Activated CD8-positive, alpha-beta memory T cell treated with anti-CD3 and anti-CD28 coated beads, Interleukin-2, amount 50 U/mL, for 24 hours (primary cell): ENCODE results near the gene RFX4.

Experiments used
- DNase-seq: peaks from one replicate; pipeline ENCODE4 v3.0.0-alpha.2; 2020; ENCODE audit errors: extremely low read depth

RFX4 gene

DNA sequence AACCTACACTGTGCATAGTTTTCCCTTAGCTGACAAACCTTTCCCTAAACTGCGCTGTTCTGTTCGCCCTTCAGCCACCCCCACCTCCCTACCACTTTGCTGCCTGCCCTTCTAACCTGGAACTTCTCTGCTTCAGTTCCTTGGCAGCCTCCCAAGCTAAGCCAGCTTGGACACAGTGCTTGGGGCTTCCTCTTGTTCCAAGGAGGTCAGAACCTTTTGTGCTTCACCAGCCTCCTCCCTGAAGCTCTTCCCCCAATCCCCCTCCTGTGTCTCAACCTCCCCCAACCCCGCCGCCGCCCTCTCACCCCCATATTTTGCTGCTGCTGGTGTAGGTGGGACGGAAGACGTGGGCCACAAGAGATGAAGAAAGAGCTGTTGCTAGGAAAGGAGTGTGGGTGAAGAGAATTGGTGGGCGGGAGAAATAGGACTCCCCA lies 183.6 kb downstream of the RFX4 start:
- DNase-seq = no peak

- DNase-seq = no peak
Measured at GRCh38 chr12:106767206-106767605, 184.4 kb downstream of the RFX4 start.

- no peak for DNase-seq
Measured at GRCh38 chr12:106767954-106768822, 185.4 kb downstream of the RFX4 start.

- no peak for DNase-seq
Measured at GRCh38 chr12:106769078-106769477, 186.3 kb downstream of the RFX4 start.

- DNase-seq = no peak
Measured at GRCh38 chr12:106769546-106769945, 186.7 kb downstream of the RFX4 start.

- no peak for DNase-seq
Measured at GRCh38 chr12:106771425-106771824, 188.6 kb downstream of the RFX4 start.

GRCh38 chr12:106773286-106774004 lies 190.6 kb downstream of the RFX4 start:
- DNase-seq = no peak

GRCh38 chr12:106774005-106774807 lies 191.4 kb downstream of the RFX4 start, which contains the start of gene RIC8B:
RIC8B (plus strand) TSS chr12:106774682; CDS start chr12:106774746, 64 bp downstream.
- peak; percentile 66 for DNase-seq

DNA sequence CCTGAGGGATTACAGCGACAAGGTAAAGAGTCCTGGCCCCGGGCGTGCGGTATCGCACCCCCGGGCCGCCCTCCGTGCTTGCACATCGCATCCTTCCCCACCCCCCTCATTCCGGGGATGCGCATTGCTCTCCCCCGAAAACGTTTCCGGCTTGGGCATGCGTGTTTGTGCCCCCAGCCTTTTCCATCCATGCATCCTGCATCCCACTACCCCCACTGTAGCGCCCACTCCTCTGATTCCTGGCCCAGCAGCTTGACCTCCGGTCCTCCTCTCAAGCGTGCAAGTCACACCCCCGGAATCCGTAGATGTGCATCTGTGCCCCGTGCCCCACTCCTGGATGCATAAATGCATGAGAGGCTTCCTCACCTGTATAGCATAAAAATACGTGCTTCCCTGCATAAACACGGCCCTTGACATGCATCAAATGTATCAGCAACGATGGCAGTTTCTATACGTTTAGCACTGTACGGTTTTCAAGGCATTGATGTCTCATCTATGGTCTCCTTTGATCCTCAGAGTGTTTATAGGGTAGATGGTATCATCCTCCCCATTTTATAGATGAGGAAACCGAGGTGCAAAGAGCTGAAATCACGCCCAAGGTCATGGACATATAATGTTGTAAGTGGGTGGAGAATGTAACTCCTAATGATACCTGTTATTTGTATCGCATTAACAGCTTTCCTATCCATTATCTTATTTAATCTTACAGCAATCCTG lies 192.2 kb downstream of the RFX4 start:
- no peak for DNase-seq

DNA sequence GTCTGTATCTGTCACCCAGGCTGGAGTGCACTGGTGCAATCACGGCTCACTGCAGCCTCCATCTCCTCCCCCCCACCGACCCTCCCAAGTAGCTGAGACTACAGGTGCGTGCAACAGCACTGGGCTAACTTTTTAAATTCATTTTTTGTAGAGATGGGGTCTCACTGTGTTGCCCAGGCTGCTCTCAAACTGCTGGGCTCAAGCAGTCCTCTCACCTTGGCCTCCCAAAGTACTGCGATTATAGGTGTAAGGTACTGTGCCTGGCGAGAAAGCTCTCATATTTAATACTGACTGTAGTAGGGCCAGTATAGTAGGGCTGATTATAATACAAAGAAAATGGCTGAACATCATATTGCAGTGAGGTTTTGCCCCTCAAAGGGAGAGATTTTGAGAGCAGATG lies 194.1 kb downstream of the RFX4 start:
- no peak for DNase-seq

- no peak for DNase-seq
Measured at GRCh38 chr12:106780010-106780631, 197.3 kb downstream of the RFX4 start.

- DNase-seq = no peak
Measured at GRCh38 chr12:106782619-106783018, 199.8 kb downstream of the RFX4 start.

- DNase-seq = no peak
Measured at GRCh38 chr12:106783515-106783914, 200.7 kb downstream of the RFX4 start.

DNA sequence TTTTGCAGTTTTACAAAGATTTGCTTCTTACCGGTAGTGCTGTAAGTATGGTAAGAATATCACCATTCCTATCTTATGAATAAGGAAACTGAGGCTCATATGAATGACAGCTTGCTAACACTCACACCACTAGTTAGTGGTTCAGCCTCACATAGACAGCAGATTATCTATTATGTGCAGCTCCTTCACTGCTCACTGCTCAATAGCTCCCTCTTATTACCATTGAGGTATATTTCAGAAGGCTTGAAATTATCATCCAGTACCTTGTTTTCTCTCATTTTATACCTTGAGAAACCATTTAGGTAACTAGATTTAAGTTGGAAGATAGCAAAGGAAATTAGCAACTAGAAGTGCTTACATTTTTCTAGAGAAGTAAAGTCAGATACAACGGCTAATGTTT lies 207.2 kb downstream of the RFX4 start:
- no peak for DNase-seq

DNA sequence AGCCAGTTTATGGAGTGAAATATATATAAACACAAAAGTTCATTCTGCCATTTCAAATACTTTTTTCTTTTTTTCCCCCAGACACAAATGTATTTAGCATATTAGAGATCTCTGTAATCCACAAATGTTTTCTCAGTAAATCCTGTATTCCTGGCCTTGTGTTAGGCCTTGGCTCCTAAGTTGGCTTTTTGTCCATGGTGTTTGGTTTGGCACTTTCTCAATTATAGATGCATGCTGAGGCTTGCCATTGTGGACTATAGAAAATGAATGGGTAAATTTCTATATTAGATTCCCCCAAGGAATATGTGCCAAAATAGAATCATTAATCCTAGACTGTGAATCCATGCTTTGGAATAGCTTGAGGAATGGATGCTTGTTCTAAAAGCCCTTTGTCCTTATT lies 208.7 kb downstream of the RFX4 start:
- no peak for DNase-seq

DNA sequence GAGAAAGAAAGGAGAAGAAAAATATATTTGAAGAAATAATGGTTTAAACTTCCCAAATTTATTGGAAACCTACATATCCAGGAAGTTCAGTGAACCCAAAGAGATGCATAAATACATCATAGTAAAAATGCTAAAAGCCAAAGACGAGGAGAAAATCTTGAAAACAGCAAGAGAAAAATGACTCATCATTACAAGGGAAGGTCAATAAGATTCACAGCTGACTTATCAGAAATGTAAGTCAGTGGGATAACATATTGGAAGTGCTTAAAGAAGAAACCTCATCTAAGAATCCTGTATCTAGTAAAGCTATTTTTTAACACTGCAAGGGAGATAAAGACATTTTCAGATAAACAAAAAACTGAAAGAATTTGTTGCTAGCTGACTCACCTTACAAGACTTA lies 211.6 kb downstream of the RFX4 start:
- no peak for DNase-seq

GRCh38 chr12:106801167-106801708 lies 218.4 kb downstream of the RFX4 start:
- DNase-seq = no peak

DNA sequence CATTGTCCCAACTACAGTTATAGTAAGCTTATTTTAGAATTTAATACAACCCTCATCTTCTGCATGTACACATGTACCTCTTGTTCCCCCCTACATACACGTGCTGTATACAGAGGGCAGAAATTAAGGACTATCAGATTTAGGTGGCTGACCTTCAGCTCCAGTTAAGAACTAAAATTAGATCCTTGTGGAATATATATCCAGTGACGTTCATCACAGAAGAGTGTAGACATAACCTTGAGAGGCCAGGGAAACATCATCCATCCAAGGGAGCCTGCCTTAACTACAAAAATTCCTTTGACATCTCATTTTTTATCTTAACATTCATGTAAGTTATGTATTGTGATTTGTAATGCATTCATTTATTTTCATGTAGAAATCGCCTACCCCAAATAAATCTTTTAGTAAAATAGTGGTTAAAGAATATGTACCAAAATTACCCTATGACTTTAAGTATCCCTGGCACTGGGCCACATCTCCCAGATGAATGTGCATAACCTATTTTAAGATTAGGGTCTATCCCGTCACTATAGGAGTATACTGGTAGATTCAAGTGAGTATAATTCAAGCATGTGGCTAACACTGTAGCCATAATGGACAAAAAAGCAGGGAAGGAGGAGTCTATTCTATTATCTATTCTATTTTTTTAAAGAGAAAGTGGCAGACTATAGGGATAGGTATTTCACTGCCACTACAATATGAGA lies 219.2 kb downstream of the RFX4 start:
- no peak for DNase-seq

GRCh38 chr12:106804668-106805067 lies 221.9 kb downstream of the RFX4 start:
- no peak for DNase-seq
